ENCODE results near the gene SRSF12.

SRSF12 gene

DNA sequence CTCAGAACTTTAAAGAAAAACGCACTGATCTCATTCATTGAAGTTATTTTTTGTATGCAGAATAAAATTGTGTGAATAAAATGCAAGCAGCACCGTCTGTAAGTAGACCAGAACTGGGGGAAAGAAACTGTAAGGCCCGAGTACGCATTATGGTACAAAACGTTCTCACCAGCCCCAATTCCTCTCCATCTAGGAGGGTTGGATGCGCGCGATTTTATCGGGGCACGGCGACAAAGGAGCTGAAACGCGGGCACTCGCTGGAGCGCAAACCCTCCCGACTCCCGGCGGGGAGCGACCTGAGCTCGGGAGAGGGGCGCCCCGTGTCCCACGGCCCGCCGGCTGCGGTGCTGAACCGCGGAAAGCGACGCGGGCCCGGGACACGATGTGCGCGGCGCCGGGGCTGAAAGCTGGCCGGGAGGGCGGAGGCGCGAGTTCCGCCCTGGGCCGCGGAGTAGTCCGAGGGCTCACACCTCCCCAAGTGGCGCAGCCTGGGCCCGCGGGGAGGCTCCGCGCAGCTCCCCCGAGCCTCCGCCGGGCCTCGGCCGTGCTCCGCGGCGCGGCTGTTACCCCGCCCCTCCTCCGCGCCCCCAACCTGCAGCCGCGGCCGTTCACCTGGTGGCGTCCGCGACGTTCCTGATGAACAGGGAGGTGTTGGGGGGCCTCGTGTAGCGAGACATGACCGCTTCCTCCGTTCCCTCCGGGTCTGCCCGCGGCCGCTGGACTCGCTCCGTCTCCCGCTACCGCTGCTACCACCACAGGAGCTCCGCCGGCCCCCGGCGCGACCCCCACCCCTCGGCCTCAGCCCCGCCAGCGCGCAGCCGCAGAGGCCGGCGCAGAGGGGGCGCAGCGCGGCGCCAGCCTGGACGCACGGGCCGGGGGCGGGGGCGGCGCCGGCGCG, at the start of gene SRSF12:
Gene SRSF12 (minus strand): TSS at position 861 of the 898 bp plus-strand sequence. CDS start 184 bp downstream, at position 677.
- peak; percentile 5 for DNase-seq (ENCODE audit: low read depth)

GRCh38 chr6:89162047-89162371, 44.1 kb upstream of the SRSF12 start:
- no peak for DNase-seq (ENCODE audit: low read depth)

DNA sequence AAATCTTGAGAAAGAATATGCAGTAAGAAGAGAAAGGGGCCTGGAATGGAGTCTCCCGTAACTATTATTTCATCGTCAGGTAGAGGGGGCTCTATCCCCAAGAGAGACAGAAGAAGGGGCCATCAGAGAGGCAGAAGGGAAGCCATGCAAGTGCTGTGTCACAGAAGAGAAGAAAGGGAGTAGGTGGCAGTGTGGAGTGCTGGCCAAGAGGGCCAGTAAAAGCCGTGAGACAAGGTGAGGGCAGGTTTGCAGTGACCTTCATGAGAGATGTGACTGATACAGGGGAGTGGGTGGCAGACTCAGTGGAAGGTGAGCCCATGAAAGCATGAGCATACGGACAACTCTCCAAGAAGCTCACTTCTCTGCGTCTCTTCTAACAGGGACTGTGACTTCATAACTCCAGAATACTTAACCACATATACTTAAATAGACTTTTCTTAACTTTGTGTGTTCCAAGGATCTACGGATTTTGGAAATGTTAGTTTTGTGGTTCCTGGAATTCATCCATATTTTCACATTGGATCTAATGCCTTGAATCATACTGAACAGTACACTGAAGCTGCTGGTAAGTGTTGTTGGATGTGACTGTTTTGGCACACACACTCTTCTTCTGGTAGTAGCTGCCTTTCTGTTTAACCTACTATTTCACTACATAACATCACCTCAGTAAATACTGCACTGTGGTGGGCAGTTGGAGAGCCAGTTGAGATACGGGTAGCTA, 43.6 kb upstream of the SRSF12 start:
- no peak for DNase-seq (ENCODE audit: low read depth)

DNA sequence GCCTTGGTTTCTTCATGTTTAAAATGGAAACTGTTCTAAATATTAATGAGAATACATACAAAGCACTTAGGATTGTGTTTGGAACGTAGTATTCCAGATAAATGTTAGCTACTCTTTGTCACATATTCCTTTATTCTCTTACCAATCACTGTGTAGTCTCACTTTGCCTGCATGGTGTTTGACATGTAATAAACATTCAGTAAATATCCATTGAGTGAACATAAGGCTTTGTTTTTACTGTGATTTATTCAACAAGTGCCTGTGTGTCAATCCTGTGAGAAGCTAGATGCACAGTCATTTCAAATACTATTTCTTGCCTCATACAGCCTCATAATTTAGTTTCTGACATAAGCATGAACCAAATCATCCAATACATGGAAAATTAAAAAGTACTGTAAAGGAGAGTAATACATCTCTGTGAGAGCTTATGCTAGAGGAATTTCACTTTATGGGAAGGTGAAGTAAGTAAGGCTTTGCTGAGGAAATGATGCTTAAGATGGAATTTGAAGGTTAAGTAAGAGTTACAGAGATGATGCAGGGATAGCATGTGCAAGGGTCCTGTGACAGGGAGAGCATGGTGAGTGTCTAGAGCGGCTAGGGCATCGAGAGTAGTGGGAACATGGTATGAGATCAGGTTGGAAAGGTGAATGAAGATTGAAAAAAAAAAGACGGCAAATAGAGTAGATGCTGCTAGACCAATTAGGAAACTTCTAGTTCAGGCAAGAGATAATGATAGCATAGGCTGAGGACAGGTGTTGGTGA, 42.6 kb upstream of the SRSF12 start:
- no peak for DNase-seq (ENCODE audit: low read depth)

GRCh38 chr6:89154131-89154530, 36.3 kb upstream of the SRSF12 start:
- DNase-seq (ENCODE audit: low read depth): no peak

GRCh38 chr6:89148016-89148750, 30.3 kb upstream of the SRSF12 start:
- DNase-seq (ENCODE audit: low read depth): no peak

DNA sequence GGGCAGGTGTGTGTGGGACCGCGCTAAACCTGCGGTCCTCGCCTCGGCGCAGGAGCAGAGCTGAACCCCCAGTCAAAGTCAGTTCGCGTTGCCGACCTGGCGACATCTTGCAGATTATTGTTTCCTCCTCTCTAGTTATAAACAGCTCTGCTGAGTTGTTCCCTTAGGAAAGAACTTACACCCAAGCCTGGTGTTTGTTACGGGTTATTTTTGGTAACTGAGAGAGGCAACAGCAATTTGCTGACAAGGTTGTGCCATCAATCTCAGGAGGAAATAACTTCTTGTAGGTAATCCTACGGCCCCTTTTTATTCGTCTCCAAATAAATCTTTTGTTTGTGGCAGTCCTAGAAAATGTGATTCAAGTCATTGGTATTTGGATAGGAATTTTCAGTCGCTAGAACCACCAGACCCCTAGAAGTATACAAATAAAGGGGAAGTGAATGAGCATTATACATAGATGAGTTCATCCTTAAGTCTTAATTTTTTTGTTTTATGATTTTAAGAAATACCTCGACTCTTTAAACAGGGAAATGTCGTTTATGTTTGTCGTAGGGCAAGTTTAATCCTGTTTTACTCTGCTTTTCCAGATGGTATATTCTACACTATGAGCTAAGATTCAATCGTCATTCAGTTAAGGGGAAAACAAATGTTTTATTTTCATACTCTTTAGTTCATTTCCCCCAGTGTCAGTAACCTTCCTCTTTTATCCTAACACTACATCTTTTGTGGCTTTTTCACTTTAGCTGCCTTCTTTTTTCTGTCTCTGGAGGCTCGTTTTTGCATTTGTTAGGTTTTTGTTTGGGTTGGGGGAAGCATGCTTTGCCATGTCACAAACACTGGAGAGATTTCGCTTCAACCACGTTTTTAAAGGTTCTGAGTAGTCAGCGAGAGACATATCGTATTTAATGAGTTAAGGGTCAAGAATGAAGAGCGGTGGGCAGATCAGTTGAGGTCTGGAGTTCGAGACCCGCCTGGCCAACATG, 29.1 kb upstream of the SRSF12 start:
- DNase-seq (ENCODE audit: low read depth): no peak

DNA sequence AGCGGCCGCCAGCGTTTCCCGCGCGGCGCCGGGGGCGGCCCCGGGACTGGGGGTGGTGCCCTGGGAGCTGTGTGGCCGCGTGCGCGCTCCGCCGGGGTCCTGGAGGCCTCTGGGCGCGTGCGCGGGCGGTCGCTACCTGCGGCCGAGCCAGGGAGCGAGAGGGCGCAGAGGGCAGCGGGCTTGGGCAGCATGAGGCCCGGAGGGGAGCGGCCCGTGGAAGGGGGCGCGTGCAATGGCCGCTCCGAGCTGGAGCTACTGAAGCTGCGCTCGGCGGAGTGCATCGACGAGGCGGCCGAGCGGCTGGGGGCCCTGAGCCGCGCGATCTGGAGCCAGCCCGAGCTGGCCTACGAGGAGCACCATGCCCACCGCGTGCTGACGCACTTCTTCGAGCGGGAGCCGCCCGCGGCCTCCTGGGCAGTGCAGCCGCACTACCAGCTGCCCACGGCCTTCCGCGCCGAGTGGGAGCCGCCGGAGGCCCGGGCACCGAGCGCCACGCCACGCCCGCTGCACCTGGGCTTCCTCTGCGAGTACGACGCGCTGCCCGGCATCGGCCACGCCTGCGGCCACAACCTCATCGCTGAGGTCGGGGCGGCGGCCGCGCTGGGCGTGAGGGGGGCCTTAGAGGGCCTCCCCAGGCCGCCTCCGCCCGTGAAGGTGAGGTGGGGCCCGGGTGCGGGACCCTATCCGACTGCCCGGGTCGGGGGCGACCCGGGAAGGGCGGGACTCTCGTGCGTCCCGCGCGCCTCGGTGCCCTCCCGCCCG, 28.3 kb upstream of the SRSF12 start, which contains the start of gene PM20D2:
Gene PM20D2 (plus strand): TSS at position 100 of the 762 bp plus-strand sequence. CDS start 90 bp downstream, at position 190.
- peak; percentile 49 for DNase-seq (ENCODE audit: low read depth)

DNA sequence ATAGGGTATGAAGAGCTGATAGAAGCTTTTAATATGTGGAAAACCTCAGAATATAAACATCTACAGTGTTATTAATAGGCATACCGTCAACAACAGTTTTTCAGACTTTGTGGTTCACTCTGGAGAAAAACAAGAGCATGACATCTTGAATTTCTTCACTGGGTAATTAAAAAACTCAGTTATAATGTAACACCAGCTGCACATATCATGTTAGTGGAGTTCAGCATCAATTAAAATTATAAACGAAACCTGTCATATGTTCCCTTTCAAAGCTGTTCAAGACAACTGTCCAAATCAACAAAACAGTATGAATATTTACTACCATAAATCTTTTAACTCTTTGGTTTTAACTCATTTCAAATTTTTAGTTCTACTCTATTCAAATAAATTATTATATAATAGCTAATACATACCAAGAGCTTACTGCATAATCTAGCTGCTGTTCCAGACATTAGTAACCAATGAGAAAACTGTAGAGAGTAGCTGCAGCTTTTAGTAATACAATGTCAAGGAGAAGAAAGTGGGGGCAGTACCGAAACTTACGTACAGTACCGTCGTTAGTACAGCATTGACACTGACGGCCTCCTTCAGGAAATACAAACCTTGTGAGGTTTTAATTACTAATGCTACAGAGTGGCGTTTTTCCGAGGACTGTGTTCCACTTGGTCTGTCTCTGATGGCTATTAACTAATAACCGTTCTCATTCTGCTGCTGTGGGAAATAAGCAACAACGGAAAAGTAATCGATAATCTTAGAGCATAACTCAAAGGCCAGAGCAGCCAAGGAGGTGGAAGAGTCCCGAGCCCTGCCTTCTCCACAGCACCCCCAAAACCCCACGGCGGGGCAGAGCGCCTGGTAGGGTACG, 27.5 kb upstream of the SRSF12 start:
- no peak for DNase-seq (ENCODE audit: low read depth)

DNA sequence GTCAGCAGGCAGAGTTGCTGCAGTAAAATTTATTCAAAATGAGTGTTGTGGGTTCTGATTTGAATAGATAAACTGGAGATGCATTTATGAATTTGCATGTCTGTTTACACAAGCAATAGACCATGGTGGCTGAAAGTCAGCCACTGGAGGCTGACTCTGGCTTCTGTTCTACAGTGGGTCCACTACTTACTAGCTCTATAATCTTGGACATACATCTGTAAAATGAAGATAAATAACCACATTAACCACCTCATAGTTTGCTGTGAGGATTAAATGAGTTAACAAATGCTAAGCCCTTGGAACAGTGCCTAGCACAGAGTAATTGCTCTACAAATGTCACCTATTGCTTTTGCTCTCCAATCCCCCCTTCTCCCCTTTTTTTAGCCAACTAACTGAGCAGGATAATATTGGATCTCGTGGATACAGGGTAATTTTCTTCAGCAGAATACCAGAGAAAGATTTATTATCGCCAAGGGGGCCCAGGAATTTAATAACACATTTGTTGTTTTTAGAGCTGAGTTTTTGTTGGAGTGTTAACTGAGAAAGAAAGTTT, 26.6 kb upstream of the SRSF12 start:
- DNase-seq (ENCODE audit: low read depth): no peak

DNA sequence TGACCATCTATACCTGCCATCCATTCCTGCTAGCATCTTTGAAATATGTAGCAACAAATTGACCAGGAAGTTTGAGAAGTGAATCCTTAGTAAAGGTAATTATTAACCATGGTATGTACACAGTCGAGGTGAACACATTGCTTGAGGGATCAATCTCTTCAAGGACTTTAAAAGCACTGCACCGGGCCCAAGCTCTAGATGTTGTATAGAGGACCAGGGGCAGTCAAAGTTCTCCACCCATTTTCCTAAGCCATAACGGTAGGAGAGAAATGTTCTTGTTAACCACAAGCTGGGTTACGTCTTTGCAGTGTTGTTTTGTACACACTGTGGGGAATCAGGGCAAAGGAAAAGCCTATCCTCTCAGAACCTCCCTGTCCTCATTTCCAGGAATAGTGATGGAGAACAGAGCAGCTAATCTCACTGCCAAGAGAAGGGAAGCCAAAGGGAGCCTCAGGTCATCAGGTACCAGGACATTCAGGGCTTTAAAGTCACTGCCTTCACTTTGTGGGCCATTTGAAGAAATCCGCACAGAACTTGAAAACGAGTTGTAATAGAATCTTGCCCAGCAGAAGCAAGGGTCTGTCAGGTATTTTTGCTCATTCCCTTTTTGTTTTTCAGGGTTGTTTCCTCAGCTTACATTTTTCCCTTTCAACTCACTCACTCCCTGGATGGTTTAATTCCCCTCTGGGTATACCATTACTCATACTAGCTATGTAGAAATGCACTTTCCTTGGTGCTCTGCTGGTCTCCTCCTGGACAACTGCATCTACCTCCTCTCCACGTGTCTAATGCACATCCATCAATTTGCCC, 22.7 kb upstream of the SRSF12 start:
- DNase-seq (ENCODE audit: low read depth): no peak

- DNase-seq (ENCODE audit: low read depth): no peak
These were observed 21.9 kb upstream of the SRSF12 start for GRCh38 chr6:89139509-89140346.

- DNase-seq (ENCODE audit: low read depth): no peak
These were observed 20.3 kb upstream of the SRSF12 start for GRCh38 chr6:89138173-89138572.

DNA sequence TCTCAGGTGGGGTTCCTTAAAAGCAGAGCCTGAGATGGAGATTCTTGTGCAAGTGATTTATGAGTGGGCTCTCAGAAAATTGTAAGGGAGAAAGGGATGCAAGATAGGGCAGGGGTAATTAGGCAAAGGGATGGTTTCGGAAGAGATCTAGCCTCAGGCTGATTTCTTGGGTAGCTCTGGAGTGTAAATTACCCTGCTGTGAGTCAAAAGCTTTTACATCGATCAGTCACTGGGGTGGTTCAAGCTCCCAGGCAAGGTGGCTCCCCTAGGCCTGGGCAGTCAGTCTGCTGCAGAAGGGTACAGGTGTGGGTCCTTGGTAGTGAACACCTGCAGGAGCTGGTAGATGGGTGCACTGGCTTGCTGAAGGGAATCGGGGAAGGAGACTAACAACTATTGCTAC, 16.9 kb upstream of the SRSF12 start:
- DNase-seq (ENCODE audit: low read depth): no peak

- no peak for DNase-seq (ENCODE audit: low read depth)
These were observed 16.1 kb upstream of the SRSF12 start for GRCh38 chr6:89133981-89134380.

GRCh38 chr6:89132057-89132456, 14.2 kb upstream of the SRSF12 start:
- no peak for DNase-seq (ENCODE audit: low read depth)

- no peak for DNase-seq (ENCODE audit: low read depth)
These were observed 13.7 kb upstream of the SRSF12 start for GRCh38 chr6:89131599-89131998.

Data from stimulated activated CD8-positive, alpha-beta memory T cell treated with anti-CD3 and anti-CD28 coated beads, Interleukin-15, amount 100 ng/mL, for 24 hours (primary cell).